NCI-H187 treated with DMSO at 0.1 percent for 48 hours (cell line): ENCODE measurements around the gene LPCAT4.
"Not testable (repeated sequence)": the region's sequence is repeated elsewhere in the genome, so short reads cannot be mapped to it uniquely, and the experiment has no call there.

Experiments
- DNase-seq: peaks from one replicate; lab custom pipeline; 2025; lab: John Stamatoyannopoulos, UW

LPCAT4 gene

GRCh38 chr15:34362047-34362773, 4.8 kb downstream of the LPCAT4 start:
- no peak for DNase-seq

GRCh38 chr15:34361278-34361677, 5.7 kb downstream of the LPCAT4 start:
- no peak for DNase-seq

GRCh38 chr15:34360298-34360697, 6.7 kb downstream of the LPCAT4 start:
- DNase-seq, result no peak

- no peak for DNase-seq
These were observed 7.6 kb downstream of the LPCAT4 start for GRCh38 chr15:34359416-34359815.

- no peak for DNase-seq
These were observed 8.0 kb downstream of the LPCAT4 start for GRCh38 chr15:34358948-34359347.

GRCh38 chr15:34358367-34358766, 8.6 kb downstream of the LPCAT4 start:
- DNase-seq, result no peak

GRCh38 chr15:34357653-34358052, 9.3 kb downstream of the LPCAT4 start:
- no peak for DNase-seq

GRCh38 chr15:34355241-34355640, 11.8 kb downstream of the LPCAT4 start:
- no peak for DNase-seq

GRCh38 chr15:34354286-34354685, 12.7 kb downstream of the LPCAT4 start:
- DNase-seq, result no peak

- DNase-seq, result no peak
These were observed 13.4 kb downstream of the LPCAT4 start for GRCh38 chr15:34353627-34354026.

- DNase-seq, result not testable (repeated sequence)
These were observed 14.0 kb downstream of the LPCAT4 start for GRCh38 chr15:34352996-34353395.

GRCh38 chr15:34349769-34350168, 17.2 kb downstream of the LPCAT4 start:
- DNase-seq, result no peak

GRCh38 chr15:34348735-34349300, 18.2 kb downstream of the LPCAT4 start:
- DNase-seq, result no peak

- DNase-seq, result no peak
These were observed 18.9 kb downstream of the LPCAT4 start for GRCh38 chr15:34347951-34348638.

- peak; percentile 25 for DNase-seq
These were observed 24.0 kb downstream of the LPCAT4 start, which contains the start of the genes NOP10 and NUTM1 for GRCh38 chr15:34342737-34343575. NOP10 (minus strand) TSS chr15:34343136; CDS start chr15:34343073, 63 bp downstream. NUTM1 (plus strand) TSS chr15:34343315; CDS start chr15:34343697, 382 bp downstream.

- DNase-seq, result not testable (repeated sequence)
These were observed 24.7 kb downstream of the LPCAT4 start for GRCh38 chr15:34342213-34342736.

GRCh38 chr15:34341381-34342212, 25.4 kb downstream of the LPCAT4 start:
- no peak for DNase-seq

GRCh38 chr15:34339946-34340345, 27.1 kb downstream of the LPCAT4 start:
- DNase-seq, result no peak

GRCh38 chr15:34338347-34338746, 28.6 kb downstream of the LPCAT4 start:
- no peak for DNase-seq

- no peak for DNase-seq
These were observed 29.3 kb downstream of the LPCAT4 start, which contains the start of gene SLC12A6 for GRCh38 chr15:34337557-34338306. SLC12A6 (minus strand) TSS chr15:34337781; CDS start chr15:34336680, 1,101 bp downstream.
